ENCODE data around the gene LCN15.
"Not testable (repeated sequence)": the region's sequence is repeated elsewhere in the genome, so short reads cannot be mapped to it uniquely, and the experiment has no call there.

Gene LCN15

GRCh38 chr9:136773386-136774044, 9.2 kb upstream of the LCN15 start:
- no peak for DNase-seq

- no peak for DNase-seq
Measured at GRCh38 chr9:136771907-136772415, 7.6 kb upstream of the LCN15 start.

DNA sequence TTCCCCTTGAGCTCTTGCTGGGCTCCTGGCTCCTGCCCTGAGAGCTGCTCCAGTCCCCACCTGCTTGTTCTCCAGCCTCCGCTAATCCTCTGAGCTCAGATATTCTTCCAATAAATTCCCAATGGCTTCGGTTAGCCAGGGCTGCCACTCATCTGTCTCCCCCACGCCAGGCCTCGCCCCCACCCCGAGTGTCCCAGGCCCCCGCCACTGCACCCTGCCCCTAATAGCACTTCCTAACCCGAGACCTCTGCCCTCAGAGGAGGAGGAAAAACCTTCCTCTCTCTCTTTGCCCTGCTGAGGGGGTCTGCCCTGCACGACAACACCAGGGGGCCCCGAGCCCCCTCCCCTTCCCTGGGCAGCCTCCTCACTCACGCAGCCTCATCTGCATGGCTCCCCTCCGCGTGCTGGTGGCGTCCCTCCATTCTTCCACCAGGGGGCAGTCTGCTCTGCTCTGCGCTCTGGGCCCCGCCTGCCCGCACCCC, 5.4 kb upstream of the LCN15 start:
- peak; percentile 45 for DNase-seq

GRCh38 chr9:136766410-136767120, 2.2 kb upstream of the LCN15 start:
- peak; percentile 53 for DNase-seq

DNA sequence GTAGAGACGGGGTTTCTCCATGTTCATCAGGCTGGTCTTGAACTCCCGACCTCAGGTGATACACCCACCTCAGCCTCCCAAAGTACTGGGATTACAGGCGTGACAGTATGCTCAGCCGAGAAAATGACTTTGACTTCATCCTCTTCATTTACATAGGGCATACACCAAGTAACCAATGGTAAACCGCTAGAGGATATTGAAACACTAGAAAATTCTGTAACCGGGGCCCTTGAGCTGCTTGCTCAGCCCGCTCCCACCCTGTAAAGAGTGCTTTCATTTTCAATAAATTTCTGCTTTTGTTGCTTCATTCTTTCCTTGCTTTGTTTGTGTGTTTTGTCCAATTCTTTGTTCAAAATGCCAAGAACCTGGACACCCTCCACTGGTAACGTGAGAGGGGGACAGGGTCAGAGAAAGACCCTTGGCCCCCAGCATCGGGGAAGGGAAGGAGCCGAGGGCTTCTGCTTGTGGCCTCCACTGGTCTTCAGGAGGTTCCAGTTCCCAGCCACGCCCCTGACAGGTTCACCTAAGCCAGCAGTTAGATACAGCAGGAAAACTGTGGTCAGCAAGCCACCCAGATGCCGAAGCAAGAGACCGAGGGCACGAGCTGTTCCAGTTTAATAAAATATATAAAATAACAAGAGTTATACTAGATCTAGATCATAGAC, 1.6 kb upstream of the LCN15 start:
- not testable (repeated sequence) for DNase-seq

- no peak for DNase-seq
Measured at GRCh38 chr9:136765041-136765440, 723 bp upstream of the LCN15 start.

DNA sequence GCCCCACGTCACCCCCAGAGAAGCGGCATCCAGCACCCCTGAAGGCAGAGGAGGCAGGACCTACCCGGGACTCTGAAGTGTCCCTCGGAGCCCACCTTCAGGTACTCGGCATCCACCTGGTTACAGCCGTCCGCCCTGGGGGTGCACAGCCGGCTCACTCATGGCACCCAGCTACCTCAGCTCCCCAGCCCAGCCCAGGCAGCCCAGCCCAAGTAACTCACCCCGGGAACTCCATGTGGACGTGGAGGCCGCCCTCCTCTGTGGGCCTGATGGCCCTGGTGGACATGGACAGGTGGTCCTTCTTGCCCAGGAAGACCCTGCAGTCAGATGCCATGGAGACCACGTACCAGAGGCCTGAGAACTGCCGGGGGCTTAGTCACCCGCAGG, 676 bp downstream of the LCN15 start:
- DNase-seq, result no peak

- peak; percentile 24 for DNase-seq
Measured at GRCh38 chr9:136762915-136763648, 1.2 kb downstream of the LCN15 start.

GRCh38 chr9:136762221-136762691, 2.1 kb downstream of the LCN15 start:
- DNase-seq, result no peak

GRCh38 chr9:136761545-136761981, 2.8 kb downstream of the LCN15 start:
- no peak for DNase-seq

DNA sequence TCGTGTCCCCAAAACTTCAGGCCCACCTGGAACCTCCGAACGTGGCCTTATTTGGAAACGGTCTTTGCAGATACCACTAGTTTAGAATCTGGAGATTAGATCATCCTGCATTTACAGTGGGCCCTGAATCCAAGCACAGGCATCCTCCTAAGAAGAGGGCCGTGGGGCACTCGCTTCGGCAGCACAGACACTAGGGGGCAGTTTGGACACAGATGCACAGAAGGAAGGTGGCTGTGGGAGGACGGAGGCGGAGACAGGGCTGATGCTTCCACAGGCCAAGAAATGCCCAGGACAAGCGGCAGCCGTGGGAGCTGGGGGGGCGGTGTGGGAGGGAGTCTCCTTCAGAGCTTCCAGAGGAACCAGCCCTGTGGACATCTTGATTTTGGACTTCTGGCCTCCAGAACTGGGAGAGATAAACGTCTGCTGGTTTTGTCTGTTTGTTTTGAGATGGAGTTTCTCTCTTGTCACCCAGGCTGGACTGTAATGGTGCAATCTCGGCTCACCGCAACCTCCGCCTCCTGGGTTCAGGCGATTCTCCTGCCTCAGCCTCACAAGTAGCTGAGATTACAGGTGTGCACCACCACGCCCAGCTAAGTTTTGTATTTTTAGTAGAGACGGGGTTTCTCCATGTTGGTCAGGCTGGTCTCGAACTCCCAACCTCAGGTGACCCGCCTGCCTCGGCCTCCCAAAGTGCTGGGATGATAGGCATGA, 3.3 kb downstream of the LCN15 start:
- DNase-seq, result not testable (repeated sequence)

GRCh38 chr9:136760424-136760823, 3.9 kb downstream of the LCN15 start:
- no peak for DNase-seq

GRCh38 chr9:136759436-136760325, 4.6 kb downstream of the LCN15 start:
- DNase-seq, result no peak

- no peak for DNase-seq
Measured at GRCh38 chr9:136759001-136759400, 5.3 kb downstream of the LCN15 start.

- no peak for DNase-seq
Measured at GRCh38 chr9:136757751-136758140, 6.6 kb downstream of the LCN15 start.

- no peak for DNase-seq
Measured at GRCh38 chr9:136757328-136757727, 7.0 kb downstream of the LCN15 start.

GRCh38 chr9:136756836-136757235, 7.5 kb downstream of the LCN15 start:
- DNase-seq, result no peak

DNA sequence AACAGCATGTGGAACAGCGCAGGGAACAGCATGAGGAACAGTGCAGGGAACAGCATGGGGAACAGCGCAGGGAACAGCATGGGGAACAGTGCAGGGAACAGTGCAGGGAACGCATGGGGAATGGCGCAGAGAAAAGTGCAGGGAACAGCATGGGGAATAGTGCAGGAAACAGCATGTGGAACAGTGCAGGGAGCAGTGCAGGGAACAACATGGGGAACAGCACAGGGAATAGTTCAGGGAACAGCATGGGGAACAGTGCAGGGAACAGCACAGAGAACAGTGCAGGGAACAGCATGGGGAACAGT, 8.2 kb downstream of the LCN15 start:
- no peak for DNase-seq

- DNase-seq, result not testable (repeated sequence)
Measured at GRCh38 chr9:136755302-136756133, 8.8 kb downstream of the LCN15 start.

DNA sequence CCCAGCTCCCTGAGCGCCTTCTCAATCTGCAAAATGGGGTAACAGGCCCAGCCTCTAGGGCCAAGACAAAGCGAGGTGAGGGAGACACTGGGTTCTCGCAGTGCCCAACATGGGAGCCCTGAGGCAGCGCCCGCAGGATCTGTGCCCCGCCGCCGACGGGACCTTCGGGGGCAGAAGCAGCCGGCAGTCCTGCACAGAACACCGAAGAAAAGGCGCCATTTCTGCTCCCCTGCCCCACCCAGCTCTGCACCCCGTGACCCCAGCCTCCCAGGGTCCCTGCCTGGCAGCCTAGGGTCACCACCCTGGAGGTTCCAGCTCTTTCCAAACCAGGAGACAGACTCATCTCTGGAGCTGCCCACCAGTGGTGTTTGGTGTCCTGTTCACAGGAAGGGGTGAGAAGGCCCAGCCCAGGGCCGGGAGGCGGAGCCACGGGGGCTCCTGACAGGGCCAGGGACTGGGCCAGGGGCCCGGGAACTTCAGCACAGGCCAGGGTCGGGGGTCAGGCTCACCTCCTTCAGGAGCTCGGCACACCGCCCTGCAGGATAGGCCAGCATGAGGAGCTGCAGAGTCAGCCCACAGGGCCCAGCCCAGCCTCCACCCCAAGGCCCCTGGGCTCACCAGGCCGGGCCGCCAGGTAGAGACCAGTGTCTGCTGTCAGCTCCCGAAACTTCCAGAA, 9.6 kb downstream of the LCN15 start:
- DNase-seq, result no peak
